Upper lobe of right lung (tissue), 1 donor: ENCODE data around the gene KPNA1. TPM values are rescaled to one million over a fixed set of nuclear protein-coding genes. Genes with fewer than 3 reads are reported as not detected.

Experiments used
- ATAC-seq: fragments of 200-7000 bp; cut with Tn5 transposase; one replicate; pipeline ENCODE4 v1.9.1; 2020; ENCODE audit warnings: mild to moderate bottlenecking, moderate library complexity
- DNase-seq: peaks from one replicate; pipeline ENCODE4 v3.0.0-alpha.2; 2020
- H3K27ac ChIP-seq: fragments of 200-600 bp; one replicate; pipeline ENCODE4 v1.8.0; 2022
- H3K27me3 ChIP-seq: fragments of 200-600 bp; one replicate; pipeline ENCODE4 v1.8.0; 2022; ENCODE audit warnings: mild to moderate bottlenecking
- H3K36me3 ChIP-seq: fragments of 200-600 bp; one replicate; pipeline ENCODE4 v1.8.0; 2022
- H3K4me1 ChIP-seq: fragments of 200-600 bp; one replicate; pipeline ENCODE4 v1.8.0; 2022
- H3K4me3 ChIP-seq: fragments of 200-600 bp; one replicate; pipeline ENCODE4 v1.8.0; 2022; ENCODE audit warnings: mild to moderate bottlenecking
- H3K9me3 ChIP-seq: fragments of 200-600 bp; one replicate; pipeline ENCODE4 v1.8.0; 2022
- CTCF ChIP-seq: fragments of 200-600 bp; IDR thresholded peaks from one replicate; pipeline ENCODE4 v1.8.0; 2022; ENCODE audit warnings: antibody characterized with exemption
- intact Hi-C: fragments of 100-400 bp; cut with DNase I; formaldehyde crosslinking; loops from one replicate; pipeline ENCODE4 v1.11.0; 2022
- total RNA-seq: library from RNA; stranded (reverse); fragmentation: NEBNext Ultra II Directional; extraction: Animal tissue kit (Norgen Biotek cat#: 25700); gene quantifications from one replicate; pipeline ENCODE4 v1.2.1, GENCODE V29; 2021
- donor health status: DM: no; HTN: yes; CAD: no; lungs with severe emphysema.

Gene KPNA1
- total RNA-seq, 1 donor from 2014 or later: 60.4 TPM

- Histone ChIP-seq H3K36me3 (no peaks in the 10 kb centered on the region), H3K9me3 (no peaks in the 10 kb centered on the region), H3K27me3 (no peaks in the 10 kb centered on the region), H3K4me1 (no peaks in the 10 kb centered on the region), H3K27ac (no peak overlapping the region), H3K4me3 (no peak overlapping the region)
- peak; percentile 75 for TF ChIP-seq CTCF
- intact Hi-C loops: no loop called here
- DNase-seq (no peak), ATAC-seq (peak; percentile 67)
Measured at GRCh38 chr3:122392868-122393844, 121.6 kb downstream of the KPNA1 start.

DNA sequence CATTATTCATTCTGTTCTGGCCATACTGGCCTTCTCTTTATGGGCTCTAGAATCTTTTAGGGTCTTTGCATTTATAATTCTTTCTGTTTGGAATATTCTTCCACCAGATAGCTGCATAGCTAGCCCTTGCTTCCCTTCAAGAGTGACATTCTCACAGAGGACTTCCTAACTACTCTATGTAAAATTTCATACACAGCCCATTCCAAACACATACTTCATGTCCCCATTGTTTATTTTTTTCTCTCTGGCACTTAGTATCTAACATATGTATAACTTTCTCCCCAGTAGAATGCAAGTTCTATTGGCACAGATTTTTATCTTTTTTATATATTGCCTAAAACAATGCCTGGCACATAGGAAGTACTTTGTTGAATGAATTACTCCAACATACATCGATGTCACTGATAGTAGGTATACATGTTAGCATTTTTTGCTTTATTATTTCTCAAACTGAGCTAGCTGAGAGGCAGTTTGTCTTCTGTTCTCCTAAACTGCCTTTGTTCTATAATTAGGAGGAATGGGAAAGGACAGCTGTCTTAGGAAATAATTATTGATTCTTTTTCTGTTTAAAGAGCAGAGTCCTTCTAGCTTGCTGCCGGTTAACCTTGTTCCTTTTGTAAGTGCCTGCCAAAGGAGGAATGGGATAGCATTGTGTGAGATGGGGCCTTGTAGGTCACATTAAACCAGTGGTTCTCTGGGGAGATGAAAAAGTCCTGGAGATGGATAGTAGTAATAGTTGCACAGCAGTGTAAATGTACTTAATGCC, 122.9 kb downstream of the KPNA1 start:
- DNase-seq (no peak), ATAC-seq (no peak)
- Histone ChIP-seq H3K36me3 (no peaks in the 10 kb centered on the region), H3K9me3 (no peaks in the 10 kb centered on the region), H3K4me1 (no peaks in the 10 kb centered on the region), H3K4me3 (no peak overlapping the region), H3K27ac (no peak overlapping the region), H3K27me3 (no peaks in the 10 kb centered on the region)
- intact Hi-C loops: no loop called here
- no peak for TF ChIP-seq CTCF

- intact Hi-C loops: no loop called here
- peaks cover under 1% of the 10 kb centered on the region for H3K4me1 ChIP-seq
- H3K27me3 ChIP-seq: no peaks in the 10 kb centered on the region
- no peak overlapping the region for H3K4me3 ChIP-seq
- no peaks in the 10 kb centered on the region for H3K36me3 ChIP-seq
- H3K9me3 ChIP-seq: no peaks in the 10 kb centered on the region
- ATAC-seq (no peak), DNase-seq (no peak)
- no peak overlapping the region for H3K27ac ChIP-seq
- no peak for TF ChIP-seq CTCF
Measured at GRCh38 chr3:122390665-122391064, 124.1 kb downstream of the KPNA1 start.

DNA sequence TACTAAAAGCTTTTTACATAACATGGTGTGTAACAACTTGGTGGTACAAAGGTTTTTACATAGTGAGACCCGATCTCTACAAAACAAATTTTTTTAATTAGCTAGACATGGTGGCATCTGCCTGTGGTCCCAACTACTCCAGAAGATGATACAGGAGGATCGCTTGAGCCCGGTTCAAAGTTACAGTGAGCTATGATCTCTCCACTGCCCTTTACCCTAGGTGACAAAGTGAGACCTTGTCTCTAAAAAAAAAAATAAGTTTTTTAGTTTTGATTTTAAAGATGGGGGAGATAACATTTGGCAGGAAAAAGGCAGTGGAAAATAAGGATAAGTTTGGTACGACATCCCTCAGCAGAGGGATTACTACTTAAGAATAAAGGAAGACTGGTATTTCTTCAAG, 124.8 kb downstream of the KPNA1 start:
- DNase-seq (no peak), ATAC-seq (no peak)
- intact Hi-C loops: no loop called here
- Histone ChIP-seq H3K27ac (no peak overlapping the region), H3K27me3 (no peaks in the 10 kb centered on the region), H3K36me3 (no peaks in the 10 kb centered on the region), H3K9me3 (no peaks in the 10 kb centered on the region), H3K4me1 (peaks cover 8% of the 10 kb centered on the region), H3K4me3 (no peak overlapping the region)
- TF ChIP-seq CTCF: no peak

DNA sequence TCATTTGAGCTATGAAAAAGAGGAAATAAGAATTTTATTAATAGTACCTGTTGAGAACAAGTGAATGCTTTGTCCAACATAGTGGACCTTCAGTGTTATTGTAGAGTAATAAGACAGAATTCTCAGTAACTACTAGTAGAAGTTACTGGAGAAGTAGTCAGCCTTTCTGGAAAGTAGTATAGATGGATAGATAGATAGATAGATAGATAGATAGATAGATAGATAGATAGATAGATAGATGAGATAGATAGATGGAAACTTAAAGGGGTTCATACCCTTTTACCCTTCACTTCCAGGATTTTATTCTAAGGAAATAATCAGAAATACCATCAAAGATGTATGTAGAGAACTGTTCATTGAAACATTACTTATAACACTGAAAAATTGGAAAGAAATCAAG, 125.5 kb downstream of the KPNA1 start:
- Histone ChIP-seq H3K4me3 (no peak overlapping the region), H3K9me3 (no peaks in the 10 kb centered on the region), H3K27me3 (no peaks in the 10 kb centered on the region), H3K4me1 (peaks cover 13% of the 10 kb centered on the region), H3K27ac (no peak overlapping the region), H3K36me3 (no peaks in the 10 kb centered on the region)
- no peak for TF ChIP-seq CTCF
- intact Hi-C loops: no loop called here
- DNase-seq (no peak), ATAC-seq (no peak)
